ENCODE measurements around the gene WRNIP1.

The WRNIP1 gene

DNA sequence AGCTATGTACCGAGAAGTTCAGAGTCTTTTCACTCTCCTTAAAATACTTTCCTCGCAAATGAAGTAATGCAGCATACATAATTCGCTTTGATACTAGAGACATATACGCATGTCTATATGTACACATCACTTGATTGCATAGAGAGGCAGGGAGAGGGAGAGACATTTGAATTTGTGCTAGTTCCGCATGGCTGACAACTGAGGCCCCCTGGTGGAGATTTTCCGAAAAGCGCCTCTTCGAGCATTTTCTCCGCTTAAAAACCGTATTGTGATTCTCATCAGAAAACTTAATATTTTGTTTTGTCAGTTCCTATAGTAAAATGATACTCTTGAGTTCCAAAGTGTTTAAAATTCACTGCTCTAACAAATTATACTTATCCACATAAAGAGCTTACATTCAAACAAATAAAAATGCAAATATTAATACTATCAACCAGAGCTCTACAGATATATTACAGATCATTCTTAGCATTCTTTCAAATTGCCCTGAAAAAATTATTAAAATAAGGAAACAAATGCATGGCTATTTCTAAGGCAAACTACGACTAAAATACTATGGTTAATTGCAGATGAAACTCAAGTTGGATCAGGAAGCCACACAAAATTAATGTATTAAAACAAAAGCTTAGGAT, 15.1 kb upstream of the WRNIP1 start:
- no peak for TF ChIP-seq ZFX (IDR thresholded peaks at IDR 0.05)
- TF ChIP-seq, protein P1, sequence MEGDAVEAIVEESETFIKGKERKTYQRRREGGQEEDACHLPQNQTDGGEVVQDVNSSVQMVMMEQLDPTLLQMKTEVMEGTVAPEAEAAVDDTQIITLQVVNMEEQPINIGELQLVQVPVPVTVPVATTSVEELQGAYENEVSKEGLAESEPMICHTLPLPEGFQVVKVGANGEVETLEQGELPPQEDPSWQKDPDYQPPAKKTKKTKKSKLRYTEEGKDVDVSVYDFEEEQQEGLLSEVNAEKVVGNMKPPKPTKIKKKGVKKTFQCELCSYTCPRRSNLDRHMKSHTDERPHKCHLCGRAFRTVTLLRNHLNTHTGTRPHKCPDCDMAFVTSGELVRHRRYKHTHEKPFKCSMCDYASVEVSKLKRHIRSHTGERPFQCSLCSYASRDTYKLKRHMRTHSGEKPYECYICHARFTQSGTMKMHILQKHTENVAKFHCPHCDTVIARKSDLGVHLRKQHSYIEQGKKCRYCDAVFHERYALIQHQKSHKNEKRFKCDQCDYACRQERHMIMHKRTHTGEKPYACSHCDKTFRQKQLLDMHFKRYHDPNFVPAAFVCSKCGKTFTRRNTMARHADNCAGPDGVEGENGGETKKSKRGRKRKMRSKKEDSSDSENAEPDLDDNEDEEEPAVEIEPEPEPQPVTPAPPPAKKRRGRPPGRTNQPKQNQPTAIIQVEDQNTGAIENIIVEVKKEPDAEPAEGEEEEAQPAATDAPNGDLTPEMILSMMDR (conservative IDR thresholded peaks at IDR 0.05) = peak; percentile 96
- no peak overlapping the region for H3K27ac ChIP-seq

GRCh38 chr6:2750832-2751231, 14.4 kb upstream of the WRNIP1 start, which contains the start of gene MYLK4:
Gene MYLK4 (minus strand): TSS chr6:2750922. CDS start chr6:2749294, 1,628 bp downstream.
- no peak within 1 kb of the TSS for H3K27ac ChIP-seq
- TF ChIP-seq, protein P1 (conservative IDR thresholded peaks at IDR 0.05) = no peak
- TF ChIP-seq ZFX (IDR thresholded peaks at IDR 0.05) = no peak

GRCh38 chr6:2751871-2752270, 13.3 kb upstream of the WRNIP1 start:
- no peak overlapping the region for H3K27ac ChIP-seq
- TF ChIP-seq, protein P1 (conservative IDR thresholded peaks at IDR 0.05) = no peak
- no peak for TF ChIP-seq ZFX (IDR thresholded peaks at IDR 0.05)

- no peak overlapping the region for H3K27ac ChIP-seq
- no peak for TF ChIP-seq ZFX (IDR thresholded peaks at IDR 0.05)
- TF ChIP-seq, protein P1 (conservative IDR thresholded peaks at IDR 0.05) = no peak
Measured at GRCh38 chr6:2752477-2753109, 12.6 kb upstream of the WRNIP1 start.

GRCh38 chr6:2753110-2753489, 12.1 kb upstream of the WRNIP1 start:
- no peak overlapping the region for H3K27ac ChIP-seq
- no peak for TF ChIP-seq ZFX (IDR thresholded peaks at IDR 0.05)
- TF ChIP-seq, protein P1 (conservative IDR thresholded peaks at IDR 0.05) = no peak

GRCh38 chr6:2753743-2754142, 11.4 kb upstream of the WRNIP1 start:
- no peak overlapping the region for H3K27ac ChIP-seq
- TF ChIP-seq ZFX (IDR thresholded peaks at IDR 0.05) = no peak
- TF ChIP-seq, protein P1 (conservative IDR thresholded peaks at IDR 0.05) = no peak

GRCh38 chr6:2754393-2754792, 10.8 kb upstream of the WRNIP1 start:
- H3K27ac ChIP-seq = no peak overlapping the region
- TF ChIP-seq ZFX (IDR thresholded peaks at IDR 0.05) = no peak
- TF ChIP-seq, protein P1 (conservative IDR thresholded peaks at IDR 0.05) = no peak

Measured in C4-2B (cell line).